Measurements from ENCODE around the gene ITIH5. TPM values are rescaled to one million over a fixed set of nuclear protein-coding genes. Genes with fewer than 3 reads are reported as not detected.

ITIH5 gene
- total RNA-seq, 2 donors from 2014 or later: 15.9 to 74.5 TPM

GRCh38 chr10:7541137-7542087, 125.4 kb downstream of the ITIH5 start:
- TF ChIP-seq CTCF (IDR thresholded peaks at IDR 0.05): no peak
- H3K27me3 ChIP-seq (replicated peaks; ENCODE audit: insufficient read depth): no peaks in the 10 kb centered on the region
- DNase-seq (ENCODE audit: low spot score): no peak
- H3K4me3 ChIP-seq: no peak overlapping the region
- no peaks in the 10 kb centered on the region for H3K9me3 ChIP-seq
- no peaks in the 10 kb centered on the region for H3K36me3 ChIP-seq
- peak overlapping the region; percentile 25 to 61 for H3K27ac ChIP-seq
- ATAC-seq (ENCODE audit: insufficient number of reproducible peaks, low FRiP score, low read depth): peak; percentile 40
- peaks cover 3 to 15% of the 10 kb centered on the region in 2 donors for H3K4me1 ChIP-seq (ENCODE audit: control insufficient read depth in 1 of 2, low read depth in 2 of 2)

GRCh38 chr10:7538970-7539654, 127.7 kb downstream of the ITIH5 start:
- Histone ChIP-seq H3K27ac (no peak overlapping the region), H3K36me3 (no peaks in the 10 kb centered on the region), H3K4me3 (no peak overlapping the region), H3K9me3 (no peaks in the 10 kb centered on the region), H3K4me1 (ENCODE audit: control insufficient read depth in 1 of 2, low read depth in 2 of 2) (peaks cover 3 to 15% of the 10 kb centered on the region in 2 donors), H3K27me3 (replicated peaks; ENCODE audit: insufficient read depth) (no peaks in the 10 kb centered on the region)
- no peak for DNase-seq (ENCODE audit: low spot score)
- TF ChIP-seq CTCF (IDR thresholded peaks at IDR 0.05): no peak
- no peak for ATAC-seq (ENCODE audit: insufficient number of reproducible peaks, low FRiP score, low read depth)

- H3K36me3 ChIP-seq: no peaks in the 10 kb centered on the region
- no peak overlapping the region for H3K27ac ChIP-seq
- DNase-seq (ENCODE audit: low spot score): no peak
- no peaks in the 10 kb centered on the region for H3K27me3 ChIP-seq (replicated peaks; ENCODE audit: insufficient read depth)
- H3K9me3 ChIP-seq: no peaks in the 10 kb centered on the region
- H3K4me3 ChIP-seq: no peak overlapping the region
- no peak for ATAC-seq (ENCODE audit: insufficient number of reproducible peaks, low FRiP score, low read depth)
- H3K4me1 ChIP-seq (ENCODE audit: control insufficient read depth in 1 of 2, low read depth in 2 of 2): peaks cover 3 to 15% of the 10 kb centered on the region in 2 donors
- no peak for TF ChIP-seq CTCF (IDR thresholded peaks at IDR 0.05)
Observed at GRCh38 chr10:7537126-7537525, 129.6 kb downstream of the ITIH5 start.

- Histone ChIP-seq H3K4me1 (ENCODE audit: control insufficient read depth in 1 of 2, low read depth in 2 of 2) (no peaks in the 10 kb centered on the region), H3K9me3 (no peaks in the 10 kb centered on the region), H3K27me3 (replicated peaks; ENCODE audit: insufficient read depth) (no peaks in the 10 kb centered on the region), H3K27ac (no peak overlapping the region), H3K4me3 (no peak overlapping the region), H3K36me3 (no peaks in the 10 kb centered on the region)
- no peak for DNase-seq (ENCODE audit: low spot score)
- ATAC-seq (ENCODE audit: insufficient number of reproducible peaks, low FRiP score, low read depth): no peak
- no peak for TF ChIP-seq CTCF (IDR thresholded peaks at IDR 0.05)
Observed at GRCh38 chr10:7534480-7534852, 132.3 kb downstream of the ITIH5 start.

Measured in thoracic aorta (tissue), 2 donors.